Measurements from ENCODE around the gene CDK14. TPM values are rescaled to one million over a fixed set of nuclear protein-coding genes. Genes with fewer than 3 reads are reported as not detected.

Gene CDK14
- total RNA-seq, 1 donor from 2014 or later = 6.4 TPM

DNA sequence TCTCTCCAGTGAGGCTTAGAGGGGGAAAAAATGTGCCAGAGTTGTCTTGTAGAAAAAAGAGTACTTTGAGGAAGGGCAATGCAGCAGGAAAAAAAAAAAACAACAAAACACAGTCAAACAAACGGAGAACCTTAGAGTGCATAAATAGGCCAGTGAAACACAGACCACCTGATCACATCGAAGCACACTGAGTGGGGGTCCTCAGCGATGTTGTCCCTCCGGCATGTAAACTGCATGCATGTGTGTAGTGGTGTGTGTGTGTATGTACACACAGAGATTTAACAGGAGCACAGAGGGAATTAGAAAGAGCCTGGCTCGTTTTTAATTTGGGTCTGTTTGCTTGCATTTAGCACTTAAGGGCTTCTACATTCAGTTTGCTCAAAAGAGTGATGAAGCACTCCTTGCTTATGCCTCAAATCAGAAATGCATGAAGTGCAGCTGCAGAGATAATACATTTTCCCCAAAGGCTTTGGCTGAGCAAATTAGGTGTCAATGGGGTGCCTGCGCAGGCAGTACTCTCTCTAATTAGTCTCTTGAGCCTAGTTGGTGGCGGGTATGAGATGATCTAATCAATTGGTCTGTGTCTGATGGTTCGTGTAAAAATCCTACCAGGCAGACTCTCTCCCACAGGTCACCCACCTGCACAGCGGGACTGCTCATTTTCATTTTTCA lies 605.5 kb downstream of the CDK14 start:
- TF ChIP-seq, protein P1, sequence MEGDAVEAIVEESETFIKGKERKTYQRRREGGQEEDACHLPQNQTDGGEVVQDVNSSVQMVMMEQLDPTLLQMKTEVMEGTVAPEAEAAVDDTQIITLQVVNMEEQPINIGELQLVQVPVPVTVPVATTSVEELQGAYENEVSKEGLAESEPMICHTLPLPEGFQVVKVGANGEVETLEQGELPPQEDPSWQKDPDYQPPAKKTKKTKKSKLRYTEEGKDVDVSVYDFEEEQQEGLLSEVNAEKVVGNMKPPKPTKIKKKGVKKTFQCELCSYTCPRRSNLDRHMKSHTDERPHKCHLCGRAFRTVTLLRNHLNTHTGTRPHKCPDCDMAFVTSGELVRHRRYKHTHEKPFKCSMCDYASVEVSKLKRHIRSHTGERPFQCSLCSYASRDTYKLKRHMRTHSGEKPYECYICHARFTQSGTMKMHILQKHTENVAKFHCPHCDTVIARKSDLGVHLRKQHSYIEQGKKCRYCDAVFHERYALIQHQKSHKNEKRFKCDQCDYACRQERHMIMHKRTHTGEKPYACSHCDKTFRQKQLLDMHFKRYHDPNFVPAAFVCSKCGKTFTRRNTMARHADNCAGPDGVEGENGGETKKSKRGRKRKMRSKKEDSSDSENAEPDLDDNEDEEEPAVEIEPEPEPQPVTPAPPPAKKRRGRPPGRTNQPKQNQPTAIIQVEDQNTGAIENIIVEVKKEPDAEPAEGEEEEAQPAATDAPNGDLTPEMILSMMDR (conservative IDR thresholded peaks at IDR 0.05; ENCODE audit: low read depth, low read length) = no peak
- H3K4me3 ChIP-seq (ENCODE audit: low read depth, low read length) = no peak overlapping the region
- no peak for DNase-seq (ENCODE audit: low read depth)

DNA sequence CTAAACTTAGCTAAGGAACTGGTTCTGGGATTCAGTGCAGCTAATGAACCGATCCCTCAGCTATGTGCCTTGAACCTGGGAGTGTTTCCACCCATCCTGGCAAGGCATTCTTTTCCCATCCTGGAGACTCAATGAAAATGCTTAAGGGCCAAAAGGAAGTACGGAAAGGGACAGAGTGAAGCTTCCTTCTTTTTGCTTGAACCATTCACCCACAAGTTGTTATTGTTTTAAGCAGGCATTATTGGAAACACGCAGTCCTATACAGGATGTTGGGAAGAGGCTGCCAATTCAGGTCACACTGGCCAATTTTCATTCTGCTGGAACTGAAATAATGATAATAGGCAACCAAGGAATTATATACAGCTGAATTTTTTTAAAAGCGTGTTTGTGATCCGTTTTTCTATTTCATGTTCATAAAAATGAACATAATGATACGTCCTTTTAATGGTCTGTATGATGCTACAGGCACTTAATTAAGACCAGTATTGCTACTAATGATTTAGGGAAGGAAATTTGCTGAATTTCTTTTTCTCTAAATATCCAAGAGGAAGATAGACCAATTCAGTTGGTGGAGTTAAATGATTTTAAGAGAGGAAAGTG lies 610.3 kb downstream of the CDK14 start:
- H3K4me3 ChIP-seq (ENCODE audit: low read depth, low read length) = no peak overlapping the region

DNA sequence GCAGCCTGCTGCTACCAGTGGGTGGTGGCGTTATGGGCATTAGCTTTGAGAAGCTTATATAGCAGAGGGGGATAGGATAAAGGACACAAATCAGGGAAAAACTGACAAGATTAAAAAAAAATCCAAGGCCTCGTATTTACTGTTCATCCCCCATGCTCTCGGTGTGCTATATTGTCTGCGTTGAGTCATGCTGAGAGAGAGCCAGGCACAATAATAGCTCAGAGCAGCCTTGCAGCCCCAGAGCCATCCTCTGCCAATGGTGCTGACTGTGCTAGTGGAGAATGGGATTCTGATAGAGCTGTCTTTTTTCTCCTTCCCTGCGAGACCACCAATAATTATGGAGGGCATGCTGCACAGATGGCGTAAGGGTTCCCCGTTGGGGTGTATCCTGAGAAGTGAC lies 616.5 kb downstream of the CDK14 start:
- no peak for DNase-seq (ENCODE audit: low read depth)
- H3K4me3 ChIP-seq (ENCODE audit: low read depth, low read length) = no peak overlapping the region
- TF ChIP-seq, protein P1 (conservative IDR thresholded peaks at IDR 0.05; ENCODE audit: low read depth, low read length) = no peak

More for the DNA sequence above, 610.3 kb downstream of the CDK14 start:
- DNase-seq (ENCODE audit: low read depth) = no peak
- TF ChIP-seq, protein P1 (conservative IDR thresholded peaks at IDR 0.05; ENCODE audit: low read depth, low read length) = no peak

DNA sequence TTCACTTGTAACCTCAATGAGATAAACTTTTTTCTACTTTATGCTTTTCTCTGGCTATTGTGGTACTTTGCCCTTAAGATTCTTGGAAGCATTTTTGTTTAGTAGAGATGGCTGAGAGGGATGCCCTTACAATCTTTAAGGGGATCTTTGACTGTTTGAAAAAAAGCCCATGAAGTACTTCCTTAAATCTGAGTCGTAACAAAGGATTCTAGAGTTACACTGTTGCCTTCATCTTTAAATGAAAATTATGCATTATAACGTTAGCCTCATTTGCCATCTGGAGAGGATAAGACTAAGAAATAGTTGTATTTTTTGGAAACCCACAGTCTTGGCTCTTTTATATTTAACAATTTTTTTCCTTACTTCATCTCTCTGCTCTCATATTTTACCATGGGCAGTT lies 630.3 kb downstream of the CDK14 start:
- no peak for DNase-seq (ENCODE audit: low read depth)
- TF ChIP-seq, protein P1 (conservative IDR thresholded peaks at IDR 0.05; ENCODE audit: low read depth, low read length) = no peak
- H3K4me3 ChIP-seq (ENCODE audit: low read depth, low read length) = no peak overlapping the region

DNA sequence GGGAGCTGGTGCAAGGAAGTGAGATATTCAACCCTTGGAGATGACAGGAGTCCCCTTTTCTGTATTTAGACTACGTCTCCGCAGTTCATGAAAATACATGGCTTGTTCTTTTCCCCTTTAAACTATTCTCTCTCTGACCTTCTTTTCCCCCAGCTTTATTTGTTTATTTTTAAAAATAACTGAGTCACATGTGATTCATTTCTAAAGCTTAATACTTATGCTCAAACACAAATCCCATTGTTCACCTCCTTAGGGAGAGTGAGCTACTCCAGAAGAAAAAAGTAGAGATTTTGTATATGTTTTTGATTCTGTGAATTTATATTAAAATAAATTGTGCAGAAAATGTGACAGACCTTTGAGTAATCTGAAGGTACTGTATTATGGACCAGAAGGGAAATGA lies 632.2 kb downstream of the CDK14 start:
- H3K4me3 ChIP-seq (ENCODE audit: low read depth, low read length) = no peak overlapping the region
- TF ChIP-seq, protein P1 (conservative IDR thresholded peaks at IDR 0.05; ENCODE audit: low read depth, low read length) = no peak
- DNase-seq (ENCODE audit: low read depth) = no peak

DNA sequence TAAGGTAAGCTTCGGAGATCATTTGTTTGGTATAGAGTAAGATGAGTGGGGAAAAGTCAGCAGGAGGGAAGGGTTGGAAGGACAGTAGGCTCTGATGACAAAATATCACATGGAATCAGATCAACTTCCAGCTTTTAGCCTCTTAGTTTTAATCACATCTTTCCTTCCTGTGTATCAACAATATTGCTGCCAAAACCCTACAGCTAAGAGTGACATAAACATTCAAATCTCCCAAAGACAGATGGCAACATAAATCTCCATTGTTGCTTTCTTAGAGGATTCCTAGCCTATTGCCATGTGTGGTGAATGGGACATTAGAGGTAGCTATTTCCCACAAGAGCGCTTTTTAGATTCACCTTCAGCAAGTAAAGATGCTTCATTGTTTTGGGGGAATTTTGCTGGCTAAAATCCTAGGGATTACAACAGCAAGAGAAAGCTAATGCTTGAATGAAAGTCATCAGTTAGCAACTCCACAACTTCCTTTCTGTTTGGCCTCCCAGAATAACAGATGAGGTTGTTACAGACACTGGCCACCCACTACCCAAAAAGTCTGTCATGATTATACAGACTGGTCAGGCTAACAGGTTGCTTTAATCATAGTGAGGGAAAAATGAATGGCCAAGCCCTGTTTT lies 632.9 kb downstream of the CDK14 start:
- no peak overlapping the region for H3K4me3 ChIP-seq (ENCODE audit: low read depth, low read length)
- TF ChIP-seq, protein P1 (conservative IDR thresholded peaks at IDR 0.05; ENCODE audit: low read depth, low read length) = no peak
- no peak for DNase-seq (ENCODE audit: low read depth)
